GM12865 (cell line): ENCODE measurements around the gene ZNRF3.

ENCODE experiments used
- DNase-seq: peaks from one replicate; pipeline ENCODE4 v3.0.0; 2010; ENCODE audit warnings: low read depth
- H3K4me3 ChIP-seq: 2 replicates; pipeline ENCODE4 v1.5.1; 2011; ENCODE audit warnings: mild to moderate bottlenecking, low read depth, low read length, control low read depth
- CTCF ChIP-seq: IDR thresholded peaks from 2 replicates; pipeline ENCODE4 v1.5.1; 2011; ENCODE audit warnings: low read length, control low read depth, low read depth, inconsistent platforms; ENCODE audit not compliant: insufficient read depth; ENCODE audit errors: missing control alignments

ZNRF3 gene

GRCh38 chr22:28983190-28983589, 99.8 kb downstream of the ZNRF3 start:
- TF ChIP-seq CTCF = no peak
- no peak for DNase-seq
- no peak overlapping the region for H3K4me3 ChIP-seq

- no peak overlapping the region for H3K4me3 ChIP-seq
- DNase-seq = no peak
- no peak for TF ChIP-seq CTCF
Measured at GRCh38 chr22:28983788-28984441, 100.5 kb downstream of the ZNRF3 start.

DNA sequence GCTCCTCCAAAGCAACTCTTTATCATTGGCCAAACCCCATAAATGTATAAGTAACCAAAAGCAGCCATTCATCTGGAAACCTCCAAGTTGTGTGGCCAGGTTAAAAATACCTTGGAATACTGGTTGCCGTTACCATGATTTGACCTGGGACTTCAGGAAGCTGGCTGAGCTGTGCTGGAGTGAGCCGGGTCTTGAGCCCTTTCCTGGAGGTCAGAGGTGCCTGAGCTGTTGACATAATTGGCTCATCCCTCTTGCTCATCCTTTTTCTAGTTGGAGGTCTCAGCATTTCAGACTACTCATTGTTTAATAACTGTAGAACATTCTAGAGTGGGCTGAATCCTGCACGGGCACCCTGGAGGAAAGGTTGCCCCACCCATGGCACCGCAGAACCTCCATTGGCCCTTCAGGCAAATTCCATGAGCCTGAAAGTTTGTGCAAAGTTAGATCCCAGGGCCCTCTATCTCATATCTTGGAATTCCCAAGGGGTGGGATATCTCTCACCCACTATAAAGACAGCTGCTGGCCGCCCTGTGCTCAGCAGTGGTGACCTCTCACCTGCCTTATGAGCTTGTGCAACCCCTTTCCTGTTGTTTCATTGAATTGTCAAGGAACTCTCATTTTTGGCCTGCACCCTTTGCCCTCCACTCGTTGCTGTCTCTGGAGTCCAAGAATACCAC, 101.2 kb downstream of the ZNRF3 start:
- H3K4me3 ChIP-seq = no peak overlapping the region
- TF ChIP-seq CTCF = no peak
- no peak for DNase-seq

- H3K4me3 ChIP-seq = no peak overlapping the region
- DNase-seq = no peak
Measured at GRCh38 chr22:28985581-28986290, 102.4 kb downstream of the ZNRF3 start.

GRCh38 chr22:28986366-28986765, 103.0 kb downstream of the ZNRF3 start:
- no peak for TF ChIP-seq CTCF
- H3K4me3 ChIP-seq = no peak overlapping the region
- no peak for DNase-seq

More at GRCh38 chr22:28985581-28986290, 102.4 kb downstream of the ZNRF3 start:
- no peak for TF ChIP-seq CTCF

DNA sequence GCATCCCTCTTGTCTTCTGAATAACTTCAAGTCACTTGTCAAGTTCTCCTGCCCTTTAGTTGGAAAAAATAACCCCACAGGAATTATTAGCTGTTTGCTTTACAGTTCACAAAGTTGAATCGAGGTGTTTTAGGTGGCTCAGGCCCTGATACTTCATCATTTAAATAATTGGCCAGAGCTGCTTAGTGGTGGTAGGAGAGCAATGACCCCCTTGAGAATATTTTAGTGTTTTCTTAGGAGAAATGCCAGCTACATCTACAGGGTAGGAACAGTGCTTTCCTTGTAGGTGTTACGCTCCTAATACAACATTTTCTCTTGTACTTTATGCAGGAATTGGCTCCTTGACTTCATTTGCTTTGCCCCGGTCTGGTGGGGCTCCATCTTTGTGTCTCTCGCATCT, 105.1 kb downstream of the ZNRF3 start:
- TF ChIP-seq CTCF = no peak
- DNase-seq = no peak
- H3K4me3 ChIP-seq = no peak overlapping the region
